SHP77 (cell line): ENCODE measurements around the gene LITAF.
"Not testable (repeated sequence)": the region's sequence is repeated elsewhere in the genome, so short reads cannot be mapped to it uniquely, and the experiment has no call there.

Experiments
- DNase-seq, 2 experiments: peaks; one replicate each; lab custom pipeline; 2025; lab: John Stamatoyannopoulos, UW

Gene LITAF

DNA sequence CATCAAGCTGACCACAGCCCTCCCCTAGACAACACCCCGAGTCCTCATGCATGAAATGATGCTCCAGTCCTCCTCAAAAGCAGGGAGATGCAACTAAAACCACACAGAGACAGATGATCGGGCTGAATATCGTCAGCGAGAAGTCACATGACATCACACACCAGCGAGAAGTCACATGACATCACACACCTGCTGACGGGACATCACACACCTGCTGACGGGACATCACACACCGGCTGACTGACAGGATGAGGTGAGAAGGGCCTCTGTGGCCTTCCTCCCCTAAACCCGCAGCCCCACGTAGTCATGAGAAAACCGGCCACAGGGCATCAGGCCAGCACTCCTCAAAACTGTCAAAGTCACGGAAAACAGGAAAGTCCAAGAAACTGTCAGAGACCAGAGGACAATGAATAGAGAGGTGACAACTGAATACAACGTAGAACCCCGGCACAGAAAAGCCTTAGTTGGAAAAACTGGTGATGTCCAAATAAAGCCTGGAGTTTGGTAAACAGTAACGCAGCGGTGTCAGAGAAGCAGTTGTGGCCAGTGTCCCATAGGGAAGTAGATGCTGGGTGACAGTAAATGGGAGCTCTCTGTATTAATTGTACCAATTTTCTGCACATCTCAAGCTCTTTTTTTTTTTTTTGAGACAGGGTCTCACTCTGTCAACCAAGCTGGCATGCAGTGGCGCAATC is 14.3 kb downstream of the LITAF start:
- DNase-seq, result no peak

DNA sequence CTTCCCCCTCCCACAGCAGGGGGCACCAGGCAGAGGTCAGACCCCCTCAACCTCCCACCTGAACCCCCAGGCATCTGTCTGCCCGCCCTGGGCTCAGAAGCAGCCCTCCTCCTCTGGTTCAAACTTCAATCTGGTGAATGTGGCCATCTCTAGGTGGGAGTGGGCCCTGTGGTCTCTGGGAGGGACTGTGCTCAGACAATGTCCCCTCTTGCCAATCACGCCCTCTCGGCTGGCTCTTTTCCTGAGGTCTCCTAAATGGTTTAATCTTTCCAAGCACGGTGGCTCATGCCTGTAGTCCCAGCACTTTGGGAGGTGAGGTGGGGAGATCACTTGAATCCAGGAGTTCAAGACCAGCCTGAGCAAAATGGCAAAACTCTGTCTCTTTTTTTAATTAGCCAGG is 15.2 kb downstream of the LITAF start:
- DNase-seq, result no peak

DNA sequence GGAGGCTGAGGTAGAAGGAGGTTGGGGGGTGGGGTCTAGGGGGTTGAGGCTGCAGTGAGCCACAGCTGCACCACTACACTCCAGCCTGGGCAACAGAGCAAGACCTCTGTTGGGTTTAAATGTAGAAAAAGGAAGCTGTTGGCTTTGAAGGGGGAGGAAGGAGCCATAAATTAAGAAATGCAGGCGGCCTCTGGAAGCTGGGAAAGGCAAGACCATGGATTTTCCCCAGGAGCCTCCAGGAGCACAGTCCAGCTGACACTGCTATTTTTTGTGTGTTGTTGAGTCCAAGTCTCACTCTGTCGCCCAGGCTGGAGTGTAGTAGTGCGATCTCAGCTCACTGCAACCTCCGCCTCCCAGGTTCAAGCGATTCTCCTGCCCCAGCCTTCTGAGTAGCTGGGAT is 15.9 kb downstream of the LITAF start:
- DNase-seq, result no peak

DNA sequence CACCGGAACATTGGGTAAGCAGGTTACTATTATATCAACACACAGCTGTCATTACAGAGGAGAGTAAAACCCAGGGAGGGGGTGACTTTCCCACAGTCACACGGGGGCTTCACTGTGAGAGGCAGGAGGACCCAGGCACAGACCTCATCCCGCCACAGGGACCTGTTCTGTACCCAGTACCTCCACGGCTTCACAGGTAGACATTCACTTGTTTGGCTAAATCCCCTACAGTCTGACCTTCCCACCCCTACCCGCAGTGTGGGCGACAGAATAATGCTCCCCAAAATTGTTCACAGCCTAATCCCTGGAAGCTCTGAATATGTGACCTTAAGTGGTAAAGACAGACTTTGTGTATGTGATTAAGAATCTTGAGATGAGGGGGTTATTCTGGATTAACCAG is 16.5 kb downstream of the LITAF start:
- no peak for DNase-seq

DNA sequence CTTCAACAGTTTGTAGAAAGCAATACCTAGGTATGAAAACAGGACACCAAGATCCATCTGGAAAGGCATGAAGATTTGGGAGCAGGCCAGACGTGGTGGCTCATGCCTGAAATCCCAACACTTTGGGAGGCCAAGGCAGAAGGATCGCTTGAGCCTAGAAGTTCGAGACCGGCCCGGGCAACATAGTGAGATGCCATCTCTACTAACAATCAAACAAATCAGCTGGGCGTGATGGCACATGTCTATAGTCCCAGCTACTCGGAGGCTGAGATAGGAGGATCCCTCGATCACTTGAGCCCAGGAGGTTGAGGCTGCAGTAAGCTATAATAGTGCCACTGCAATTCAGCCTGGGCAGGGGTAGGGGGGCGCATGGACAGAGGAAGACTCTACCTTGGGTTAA is 20.3 kb downstream of the LITAF start:
- DNase-seq, result no peak

DNA sequence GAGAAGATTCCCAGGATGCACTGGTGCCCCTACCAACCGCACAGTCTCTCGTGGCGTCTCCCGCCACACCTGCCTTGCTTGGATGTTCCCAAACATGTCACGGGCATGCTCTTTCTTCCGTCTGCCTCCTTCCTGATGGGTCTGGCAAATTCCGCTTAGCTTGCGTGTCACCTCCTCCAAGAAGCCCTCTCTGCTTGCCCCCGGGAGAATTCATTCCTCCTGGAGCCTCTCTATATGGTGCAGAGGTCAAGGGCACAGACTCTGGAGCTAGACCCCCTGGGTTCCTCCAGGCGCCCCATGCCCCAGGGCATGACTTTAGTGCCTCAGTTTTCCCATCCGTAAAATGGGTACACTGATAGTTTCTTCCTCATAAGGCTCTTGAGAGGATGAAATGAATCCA is 21.1 kb downstream of the LITAF start:
- DNase-seq, result no peak

DNA sequence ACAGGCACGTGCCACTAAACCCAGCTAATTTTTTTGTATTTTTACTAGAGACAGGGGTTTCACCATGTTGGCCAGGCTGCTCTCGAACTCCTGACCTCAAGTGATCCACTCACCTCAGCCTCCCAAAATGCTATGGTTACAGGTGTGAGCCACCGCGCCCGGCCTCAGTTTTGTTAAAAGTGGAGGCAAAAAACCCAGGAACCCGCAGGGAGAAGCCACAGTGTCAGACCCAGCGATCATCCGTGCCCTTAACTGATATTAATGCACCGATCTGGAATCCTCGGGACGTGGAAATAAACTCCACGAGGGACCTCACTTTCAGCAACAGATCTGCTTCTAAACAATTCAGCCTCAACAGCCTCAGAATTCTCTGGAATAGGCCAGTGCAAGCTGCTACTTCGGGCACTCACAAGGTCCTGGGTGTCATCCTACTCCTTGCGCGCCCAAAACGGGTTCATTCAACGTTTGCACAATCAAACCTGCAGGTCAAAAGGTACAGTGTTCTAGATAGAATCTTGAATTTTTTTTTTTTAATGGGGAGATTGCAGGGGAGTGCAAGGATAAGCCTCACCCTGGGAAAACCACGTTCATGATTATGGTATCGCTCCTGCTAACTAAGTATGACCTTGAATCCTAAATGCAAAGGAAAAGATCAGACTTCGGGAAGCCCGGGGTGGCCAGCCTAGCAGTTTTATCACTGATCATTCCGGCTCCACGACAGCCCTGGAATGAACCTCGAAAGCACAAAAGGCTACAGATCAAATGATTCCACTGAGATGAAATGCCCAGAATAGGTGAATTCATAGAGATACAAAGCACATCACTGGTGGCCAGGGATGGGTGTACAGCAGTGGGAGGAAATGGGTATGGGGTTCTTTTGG is 22.4 kb downstream of the LITAF start:
- DNase-seq, result no peak

DNA sequence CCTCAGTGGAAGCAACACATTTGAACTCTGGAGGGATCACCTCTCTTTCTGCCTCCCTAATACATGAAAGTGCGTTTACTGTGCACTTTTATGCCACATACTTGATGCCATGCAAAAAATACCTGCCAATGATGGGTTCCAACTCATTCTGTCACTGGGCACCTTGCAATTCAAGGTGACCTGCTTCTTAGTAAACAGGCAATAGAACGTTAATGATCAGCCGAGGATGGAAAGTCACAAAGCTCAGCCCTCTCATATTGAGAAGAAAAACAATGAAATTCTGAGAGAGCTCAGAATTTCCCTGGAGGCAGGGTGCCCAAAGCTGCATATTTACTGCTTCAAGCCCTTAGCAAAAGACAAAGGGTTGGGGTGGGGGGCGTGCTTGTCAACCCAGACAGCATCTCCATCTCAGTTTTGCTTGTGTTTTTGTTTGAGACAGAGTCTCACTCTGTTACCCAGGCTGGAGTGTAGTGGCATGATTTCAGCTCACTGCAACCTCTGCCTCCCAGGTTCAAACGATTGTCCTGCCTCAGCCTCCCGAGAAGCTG is 23.2 kb downstream of the LITAF start:
- DNase-seq, result no peak

DNA sequence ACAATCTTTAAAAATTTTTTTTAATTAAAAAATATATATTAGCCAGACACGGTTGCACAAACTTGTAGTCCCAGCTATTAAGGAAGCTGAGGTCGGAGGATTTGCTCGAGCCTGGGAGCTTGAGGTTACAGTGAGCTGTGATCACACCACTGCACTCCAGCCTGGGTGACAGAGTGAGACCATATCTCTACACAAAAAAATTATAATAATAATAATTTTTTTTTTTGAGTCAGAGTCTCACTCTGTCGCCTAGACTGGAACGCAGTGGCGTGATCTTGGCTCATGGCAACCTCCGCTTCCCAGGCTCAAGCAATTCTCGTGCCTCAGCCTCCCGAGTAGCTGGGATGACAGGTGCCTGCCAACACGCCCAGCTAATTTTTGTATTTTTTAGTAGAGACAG is 23.8 kb downstream of the LITAF start:
- DNase-seq, result no peak

DNA sequence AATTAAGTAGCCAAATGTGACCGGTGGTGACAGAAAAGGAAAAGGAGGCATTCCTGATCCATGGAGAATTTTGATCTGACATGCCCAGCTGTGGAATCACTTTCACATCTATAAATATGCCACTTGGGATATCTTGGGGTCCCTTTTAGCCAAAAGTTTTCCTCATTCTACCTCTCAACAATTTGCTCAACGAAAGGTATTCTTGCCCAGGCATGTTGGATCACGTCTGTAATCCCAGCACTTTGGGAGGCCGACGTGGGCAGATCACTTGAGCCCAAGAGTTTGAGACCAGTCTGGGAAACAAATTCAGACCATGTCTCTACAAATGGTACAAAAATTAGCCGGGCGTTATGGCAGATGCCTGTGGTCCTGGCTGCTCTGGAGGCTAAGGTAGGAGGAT is 24.3 kb downstream of the LITAF start:
- no peak for DNase-seq

DNA sequence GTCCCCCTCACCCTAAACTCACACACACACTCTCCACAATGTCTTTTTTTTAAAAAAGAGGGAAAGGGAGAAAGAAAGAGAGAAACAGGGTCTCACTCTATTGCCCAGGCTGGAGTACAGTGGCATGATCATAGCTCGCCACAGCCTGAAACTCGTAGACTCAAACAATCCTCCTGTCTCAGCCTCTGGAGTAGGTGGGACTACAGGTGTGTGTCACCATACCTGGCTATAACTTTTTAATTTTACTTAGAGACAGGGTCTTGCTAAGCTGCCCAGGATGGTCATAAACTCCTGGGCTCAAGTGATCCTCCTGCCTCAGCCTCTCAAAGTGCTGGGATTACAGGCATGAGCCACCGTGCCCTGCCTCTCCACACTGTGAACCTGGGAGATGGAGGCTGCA is 24.9 kb downstream of the LITAF start:
- no peak for DNase-seq

DNA sequence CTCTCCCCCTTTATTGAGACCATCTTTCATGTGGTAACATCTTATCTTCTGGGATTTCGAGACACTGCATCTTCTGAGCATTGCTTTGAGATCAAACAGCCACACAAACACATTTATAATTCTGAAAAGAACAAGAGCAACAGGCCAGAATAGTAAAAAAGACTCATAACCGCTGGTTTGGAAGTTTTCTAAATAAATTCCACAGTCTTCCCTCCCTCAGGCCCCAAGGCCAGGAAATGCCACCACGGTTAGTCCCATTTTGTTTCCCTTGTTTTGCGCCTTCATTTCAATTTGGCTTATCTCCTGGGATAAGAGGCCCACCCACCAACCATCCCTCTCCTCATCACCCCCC is 25.3 kb downstream of the LITAF start:
- DNase-seq, result no peak

DNA sequence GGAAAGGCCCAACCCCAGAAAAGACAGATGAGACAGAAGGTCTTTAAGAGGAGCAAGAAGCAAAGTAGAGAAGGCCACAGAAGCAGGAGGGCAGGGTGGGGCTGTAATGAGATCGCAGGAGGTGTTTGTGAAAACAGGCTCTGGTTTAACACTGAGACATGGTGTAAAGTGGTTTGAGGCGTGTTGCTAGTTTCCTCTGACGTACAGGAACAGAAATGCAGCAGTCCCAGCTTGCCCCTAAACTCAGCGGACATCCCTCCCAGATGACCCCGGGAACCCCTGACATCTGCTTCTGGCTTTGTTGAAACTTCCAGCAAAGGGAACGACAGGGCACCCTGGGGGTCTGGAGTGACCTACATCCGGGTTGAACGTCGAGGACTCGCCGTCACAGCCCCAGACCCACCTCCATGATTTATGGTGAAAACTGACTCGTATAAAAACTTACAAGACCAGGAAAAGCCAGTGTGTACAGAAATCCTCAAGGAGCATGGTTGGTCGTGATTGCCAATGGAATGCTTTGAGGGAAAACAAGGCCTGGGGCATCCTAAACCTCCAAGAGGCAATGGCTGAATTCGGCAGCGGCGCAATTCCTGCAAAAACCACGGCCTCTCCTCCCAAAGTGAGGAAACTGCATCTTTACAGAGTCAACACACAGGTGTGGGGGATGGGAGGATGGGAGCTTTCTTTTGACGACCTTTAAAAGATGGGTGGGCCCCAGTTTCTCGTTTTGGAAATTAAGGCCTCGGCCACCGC is 25.8 kb downstream of the LITAF start:
- DNase-seq, result no peak

DNA sequence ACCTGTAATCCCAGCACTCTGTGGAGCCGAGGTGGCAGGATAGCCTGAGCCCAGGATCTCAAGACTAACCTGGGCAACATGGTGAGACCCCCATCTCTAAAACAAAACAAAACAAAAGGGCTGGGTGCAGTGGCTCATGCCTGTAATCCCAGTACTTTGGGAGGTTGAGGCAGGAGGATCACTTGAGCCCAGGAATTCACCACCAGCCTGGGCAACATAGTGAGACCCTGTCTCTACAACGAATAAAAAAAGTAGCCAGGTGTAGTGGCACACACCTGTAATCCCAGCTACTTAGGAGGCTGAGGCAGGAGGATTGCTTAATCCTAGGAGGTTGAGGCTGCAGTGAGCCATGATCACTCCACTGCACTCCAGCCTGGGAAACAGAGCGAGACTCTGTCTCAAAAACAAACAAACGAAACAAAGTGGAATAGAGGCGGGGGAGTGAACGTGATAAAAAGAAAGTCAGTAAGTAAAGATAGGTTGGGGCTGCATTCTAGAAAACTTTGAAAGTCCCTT is 28.4 kb downstream of the LITAF start:
- DNase-seq, result not testable (repeated sequence)

DNA sequence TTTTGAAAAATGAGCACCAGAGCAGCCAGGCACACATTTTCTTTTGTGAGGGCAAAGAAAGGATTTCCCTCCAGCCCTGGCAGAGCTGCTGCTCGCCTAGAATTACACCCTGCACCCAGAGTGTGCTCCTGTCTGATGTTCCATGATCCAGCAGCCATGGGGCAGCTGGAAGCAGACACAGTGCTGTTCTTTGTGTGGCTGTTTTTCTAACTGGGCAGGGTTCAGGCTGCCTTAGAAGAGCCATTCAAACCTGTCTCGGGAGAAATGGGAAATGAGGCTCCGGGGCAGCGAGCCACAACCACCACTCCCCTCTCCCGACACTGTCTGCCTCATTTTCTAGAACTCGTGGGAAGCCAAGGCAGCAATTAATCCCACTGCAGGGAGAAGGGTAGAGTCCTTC is 28.9 kb downstream of the LITAF start:
- no peak for DNase-seq

DNA sequence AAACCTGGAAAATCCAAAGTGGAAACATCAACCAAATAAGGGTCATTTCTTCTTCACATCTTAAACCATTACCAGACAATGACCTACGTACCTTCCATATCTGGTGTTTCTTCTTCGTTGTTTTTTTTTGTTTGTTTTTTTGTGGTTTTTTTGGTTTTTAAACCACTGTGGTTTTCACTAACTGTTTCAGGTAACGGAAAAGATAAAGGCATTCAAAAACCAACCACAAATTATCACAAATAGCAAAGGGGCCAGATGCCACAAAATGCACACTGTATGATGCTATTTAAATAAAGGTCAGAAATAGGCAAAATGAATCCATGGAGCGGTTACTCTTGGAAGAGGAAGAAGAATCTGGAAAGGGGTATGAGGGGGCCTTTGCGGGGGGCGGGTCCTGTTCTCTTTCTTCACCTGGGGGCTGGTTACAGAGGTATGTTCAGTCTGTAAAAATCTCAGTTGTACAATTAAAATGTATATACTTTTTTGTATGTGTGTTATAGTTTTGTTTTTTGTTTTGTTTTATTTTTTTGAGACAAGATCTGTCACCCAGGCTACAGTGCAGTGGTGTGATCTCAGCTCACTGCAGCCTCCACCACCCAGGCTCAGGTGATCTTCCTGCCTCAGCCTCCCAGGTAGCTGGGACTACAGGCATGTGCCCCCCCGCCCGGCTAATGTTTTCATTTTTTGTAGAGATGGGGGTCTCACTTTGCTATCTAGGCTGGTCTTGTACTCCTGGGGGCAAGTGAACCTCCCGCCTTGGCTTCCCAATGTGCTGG is 29.6 kb downstream of the LITAF start:
- DNase-seq, result no peak

DNA sequence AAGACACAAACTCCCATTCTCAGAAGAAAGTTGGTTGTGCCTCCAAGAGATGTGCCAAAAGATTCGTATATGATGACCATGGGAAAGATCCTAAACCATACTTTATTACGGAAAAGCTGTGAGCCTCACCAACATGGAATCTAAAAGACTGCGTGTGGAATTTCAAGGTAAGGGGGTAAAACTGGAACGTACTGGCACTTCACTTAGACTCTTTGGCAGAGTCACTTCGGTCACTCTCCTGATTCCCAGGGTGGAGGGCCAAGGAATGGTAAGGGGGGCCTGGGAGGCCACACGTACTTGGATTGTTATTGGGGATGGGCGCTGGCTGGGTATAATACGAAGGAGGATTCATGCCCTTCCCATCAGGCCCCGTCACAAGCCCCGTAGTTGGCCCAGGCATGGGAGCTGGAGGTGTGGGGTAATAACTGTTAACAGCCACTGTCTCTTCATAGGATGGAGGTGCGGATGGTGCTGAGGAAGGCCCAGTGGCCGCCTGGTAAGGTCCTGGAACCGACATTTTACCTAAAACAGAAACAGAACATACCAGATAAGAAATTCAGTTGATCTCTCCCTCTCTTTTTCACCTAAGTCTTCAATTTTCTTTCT is 30.4 kb downstream of the LITAF start:
- no peak for DNase-seq

DNA sequence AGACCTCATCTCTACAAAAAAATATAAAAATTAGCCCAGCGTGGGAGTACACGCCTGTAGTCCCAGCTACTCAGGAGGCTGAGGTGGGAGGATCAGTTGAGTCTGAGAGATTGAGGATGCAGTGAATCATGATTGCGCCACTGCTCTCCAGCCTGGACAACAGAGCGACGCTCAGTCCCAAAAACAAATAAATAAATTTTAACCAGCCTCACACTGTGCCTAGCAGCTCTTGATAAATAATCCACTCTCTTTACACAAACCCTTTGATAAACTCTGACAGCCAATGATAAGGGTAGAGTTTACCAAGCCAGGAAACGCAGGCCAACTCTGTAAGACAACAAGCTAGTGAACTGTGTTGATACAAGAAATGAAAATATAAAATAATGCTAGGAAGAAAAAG is 32.7 kb downstream of the LITAF start:
- DNase-seq, result no peak

DNA sequence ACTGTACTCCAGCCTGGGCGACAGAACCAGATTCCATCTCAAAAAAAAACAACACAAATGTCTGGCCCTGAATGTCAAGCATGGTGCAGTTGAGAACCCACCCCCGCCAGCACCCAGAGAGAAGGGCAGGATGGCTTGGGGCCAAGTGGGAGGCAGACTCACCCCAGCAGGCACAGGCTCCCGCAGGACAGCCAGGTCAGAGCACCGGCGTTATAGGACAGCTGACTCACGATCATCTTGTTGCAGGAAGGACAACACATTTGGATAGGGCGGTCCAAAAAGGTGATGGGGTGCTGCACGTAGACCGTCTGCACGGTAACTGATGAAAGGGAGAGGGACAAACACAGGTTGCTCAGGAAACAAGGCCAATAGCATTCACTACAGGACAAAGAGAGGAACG is 33.3 kb downstream of the LITAF start:
- no peak for DNase-seq

DNA sequence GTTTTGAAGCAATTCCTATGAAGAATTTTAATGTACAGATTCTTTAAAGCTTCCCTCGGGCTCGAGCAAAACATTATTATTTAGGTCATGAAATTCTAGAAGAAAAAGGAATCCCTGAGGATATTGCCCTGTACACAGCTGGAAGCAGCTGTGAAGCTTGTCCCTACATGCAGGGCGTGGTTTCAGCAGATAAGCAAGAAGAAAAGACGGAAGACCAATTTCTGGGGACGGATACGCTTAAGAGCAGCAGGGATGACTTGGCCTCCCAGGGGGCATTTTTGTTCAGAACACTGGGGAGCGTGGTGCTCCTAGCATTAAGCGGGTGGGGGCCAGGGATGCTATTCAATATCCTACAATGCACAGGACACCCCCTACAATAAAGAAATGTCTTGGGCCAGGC is 34.3 kb downstream of the LITAF start:
- no peak for DNase-seq

DNA sequence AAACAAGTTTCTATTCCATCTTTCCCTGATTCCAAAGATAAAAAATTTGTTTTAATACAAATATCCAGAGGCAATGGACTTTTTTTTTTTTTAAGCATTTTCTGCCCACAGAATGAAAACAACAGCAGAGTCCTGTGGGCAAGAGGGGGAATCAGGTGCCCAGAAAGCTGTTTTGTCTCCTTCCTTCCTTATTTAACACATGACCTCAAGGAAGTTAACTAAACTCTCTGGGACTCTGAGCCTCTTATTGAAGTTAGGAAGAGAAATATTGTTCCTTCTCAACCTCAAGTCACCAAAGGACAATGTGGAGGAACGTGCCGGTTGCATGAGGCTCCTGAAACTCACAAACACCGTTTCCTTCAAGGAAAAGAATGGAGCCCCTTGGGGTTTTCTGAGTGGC is 34.9 kb downstream of the LITAF start:
- DNase-seq, result no peak
